GM18499 (cell line): ENCODE measurements around the gene AHRR.

Experiments used
- ATAC-seq: cut with Tn5 transposase; IDR thresholded peaks from one replicate; pipeline ENCODE4 v1.9.1; 2021; ENCODE audit warnings: moderate number of reproducible peaks; ENCODE audit not compliant: insufficient read depth, unreplicated experiment

Gene AHRR

DNA sequence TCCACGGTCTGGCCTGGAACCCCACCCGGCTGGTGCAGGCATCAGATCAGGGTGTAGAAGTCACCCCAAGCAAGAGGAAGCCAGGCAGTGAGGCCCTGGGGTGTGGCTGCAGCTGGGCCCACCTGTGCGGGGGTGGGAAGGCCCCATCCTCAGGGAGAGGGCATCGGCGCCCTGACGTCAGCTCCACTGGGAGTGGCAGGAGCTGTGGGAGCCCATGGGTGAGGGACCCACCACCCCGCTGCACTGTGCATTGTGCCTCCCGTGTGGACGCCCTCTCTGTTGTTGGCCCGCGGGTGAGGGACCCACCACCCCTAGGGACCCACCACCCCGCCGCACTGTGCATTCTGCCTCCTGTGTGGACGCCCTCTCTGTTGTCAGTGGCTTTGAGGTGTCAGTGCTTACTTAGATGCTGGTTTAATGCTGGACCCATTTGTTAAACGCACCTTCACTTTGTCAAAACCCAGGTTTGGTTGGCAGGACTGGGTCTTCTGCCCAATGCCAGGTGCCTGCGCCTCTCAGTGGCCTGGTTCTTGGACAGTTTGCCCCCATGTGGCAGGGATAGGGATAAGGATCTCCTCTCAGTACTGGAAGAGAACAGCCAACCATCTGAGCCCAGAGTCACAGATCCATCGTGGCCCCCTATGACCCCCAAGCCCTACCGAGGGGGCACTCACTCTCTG is 114.6 kb downstream of the AHRR start:
- no peak for ATAC-seq

DNA sequence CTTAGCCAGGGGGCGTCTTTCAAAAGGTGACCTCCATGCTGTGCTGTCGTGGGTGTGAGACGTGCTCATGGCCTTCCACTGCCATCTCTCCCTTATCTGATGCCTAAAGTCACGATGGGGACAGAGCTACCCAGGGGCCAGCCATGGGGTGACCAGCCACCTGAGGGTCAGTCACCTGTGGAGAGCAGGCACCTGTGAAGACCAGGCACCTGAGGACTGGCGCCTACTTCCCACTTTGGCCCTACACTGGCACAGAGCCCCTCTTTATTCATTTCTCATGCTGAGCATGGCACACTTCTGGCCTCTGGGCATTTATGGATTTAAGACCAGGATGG is 115.1 kb downstream of the AHRR start:
- no peak for ATAC-seq

DNA sequence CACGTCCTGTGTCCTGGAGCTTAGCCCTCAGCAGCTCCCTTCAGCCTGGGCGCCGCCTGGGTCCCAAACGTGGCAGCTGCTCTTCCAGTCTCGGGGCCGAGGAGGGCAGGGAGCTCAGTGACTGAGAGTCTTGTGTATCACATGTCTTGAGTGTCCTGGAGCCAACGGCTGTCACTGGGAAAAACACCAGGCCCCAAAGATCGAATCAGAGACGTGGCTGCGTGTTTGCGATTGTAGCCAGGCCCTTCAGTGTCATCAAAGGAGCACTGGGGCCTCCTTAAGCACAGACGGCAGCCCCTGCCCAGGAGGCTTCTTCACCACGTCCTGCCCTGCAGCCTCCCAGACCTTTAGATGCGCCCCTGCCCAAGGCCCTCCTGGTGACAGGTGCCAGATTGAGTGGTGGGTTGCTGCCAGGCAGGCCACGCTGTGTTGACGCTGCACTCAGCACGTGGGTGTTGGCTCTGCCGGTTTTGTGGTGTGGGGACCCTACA is 115.8 kb downstream of the AHRR start:
- no peak for ATAC-seq

DNA sequence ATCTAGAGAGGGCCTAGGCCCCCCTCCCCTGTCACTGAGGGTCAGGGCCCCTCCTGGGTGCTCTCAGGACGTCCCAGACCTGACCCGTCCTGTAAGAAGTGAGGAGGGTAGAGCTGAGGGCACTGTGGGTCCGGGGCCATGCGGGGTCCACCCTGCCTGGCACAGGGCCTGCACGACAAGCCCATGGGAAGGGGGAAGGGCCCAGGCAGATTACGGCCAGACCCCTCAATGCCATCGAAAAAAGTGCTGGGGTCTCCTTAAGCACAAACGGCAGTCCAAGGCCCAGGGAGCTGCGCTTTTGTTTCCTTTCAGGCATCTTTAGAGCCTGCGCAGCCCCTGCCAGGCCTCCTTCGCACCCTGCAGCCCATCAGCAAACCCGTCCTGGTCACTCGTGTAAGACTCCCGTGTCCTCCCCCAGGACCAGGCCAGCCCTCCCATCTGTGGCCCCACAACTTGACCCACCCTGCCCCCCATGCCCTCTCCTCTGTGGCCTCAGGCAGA is 117.0 kb downstream of the AHRR start:
- ATAC-seq = no peak

DNA sequence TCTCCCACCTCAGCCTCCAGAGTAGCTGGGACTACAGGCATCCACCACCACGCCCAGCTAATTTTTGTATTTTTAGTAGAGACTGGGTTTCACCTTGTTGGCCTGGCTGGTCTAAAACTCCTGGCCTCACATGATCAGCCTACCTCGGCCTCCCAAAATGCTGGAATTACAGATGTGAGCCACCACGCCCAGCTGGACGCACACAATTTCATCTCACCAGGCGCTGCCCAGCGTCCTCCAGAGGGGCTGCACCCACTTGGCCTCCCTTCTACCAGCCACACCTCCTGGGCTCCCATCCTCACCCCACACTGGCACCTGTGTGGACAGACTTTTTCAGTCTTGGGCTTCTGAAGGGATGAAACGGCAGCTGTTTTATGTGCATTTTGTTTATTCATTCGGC is 117.7 kb downstream of the AHRR start:
- ATAC-seq = no peak

DNA sequence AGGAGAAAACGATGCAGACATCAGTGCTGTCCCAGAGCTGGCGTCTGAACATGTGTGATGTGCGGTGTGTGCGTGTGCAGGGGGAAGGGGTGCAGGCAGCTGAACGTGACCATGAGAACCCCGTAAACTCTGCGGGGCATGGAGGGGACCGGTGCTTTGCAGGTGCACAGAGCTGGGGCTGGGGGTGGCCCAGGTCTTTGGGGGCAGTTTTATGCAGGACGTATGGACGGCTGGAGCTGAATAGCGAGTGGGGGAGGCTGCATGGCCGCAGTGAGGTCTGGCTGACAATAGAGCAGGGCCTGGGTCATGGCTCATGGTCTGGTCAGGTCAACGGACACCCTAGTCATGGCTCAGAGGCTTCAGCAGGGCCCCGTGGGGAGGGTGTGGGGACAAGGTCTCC is 118.1 kb downstream of the AHRR start:
- ATAC-seq = no peak

DNA sequence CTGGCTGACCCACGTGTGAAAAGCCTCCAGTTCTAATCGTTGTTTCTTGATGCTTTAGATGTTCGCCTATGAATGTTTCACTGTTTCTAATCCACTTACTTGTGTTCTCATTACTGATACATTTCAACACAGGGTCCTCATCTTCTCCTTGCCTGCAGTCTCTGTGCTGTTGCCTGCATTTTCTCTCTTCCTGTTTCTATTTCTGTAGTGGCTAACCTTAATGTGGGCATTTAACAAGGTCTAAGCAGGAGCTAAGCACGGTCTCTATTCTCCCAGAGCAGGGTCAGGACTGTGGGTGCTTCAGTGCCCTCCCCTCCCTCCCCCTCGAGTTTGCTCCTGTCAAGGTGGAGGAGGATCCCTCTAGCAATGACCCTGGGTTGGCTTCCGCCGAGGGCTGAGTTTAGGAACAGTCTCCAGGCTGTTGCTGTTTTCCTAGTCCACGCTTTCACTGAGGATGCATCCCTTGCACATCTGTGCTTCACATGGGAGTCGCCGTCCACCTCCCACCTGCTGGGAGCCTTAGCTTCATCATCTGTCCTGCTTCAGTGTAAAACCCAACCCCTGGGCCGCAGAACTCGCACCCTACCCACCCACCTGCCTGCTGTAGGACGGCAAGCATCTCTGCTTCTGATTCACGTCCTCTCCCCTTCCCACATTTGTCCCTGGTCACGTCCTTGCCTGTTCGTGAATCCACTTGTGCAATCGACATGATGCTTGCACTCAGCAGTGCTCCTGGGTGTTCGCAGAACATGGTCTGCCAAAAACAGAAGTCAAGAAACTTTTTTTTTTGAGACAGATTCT is 119.1 kb downstream of the AHRR start:
- ATAC-seq = no peak

DNA sequence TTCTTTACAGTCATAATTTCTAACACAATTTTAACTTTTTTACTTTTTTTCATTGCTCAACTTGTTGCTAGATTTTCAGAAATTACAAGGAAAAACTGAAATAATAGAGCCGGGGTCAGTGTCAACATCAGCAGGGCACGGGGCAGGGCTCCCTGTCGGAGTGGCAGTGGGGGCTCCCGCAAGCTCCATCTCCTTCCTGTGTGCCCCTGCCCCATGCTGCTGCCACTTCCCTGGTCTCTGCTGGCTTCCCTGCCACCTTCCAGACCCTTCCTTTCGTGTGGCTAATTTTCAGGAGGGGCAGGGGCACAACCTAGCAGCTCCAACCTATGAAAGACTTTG is 120.5 kb downstream of the AHRR start:
- no peak for ATAC-seq

DNA sequence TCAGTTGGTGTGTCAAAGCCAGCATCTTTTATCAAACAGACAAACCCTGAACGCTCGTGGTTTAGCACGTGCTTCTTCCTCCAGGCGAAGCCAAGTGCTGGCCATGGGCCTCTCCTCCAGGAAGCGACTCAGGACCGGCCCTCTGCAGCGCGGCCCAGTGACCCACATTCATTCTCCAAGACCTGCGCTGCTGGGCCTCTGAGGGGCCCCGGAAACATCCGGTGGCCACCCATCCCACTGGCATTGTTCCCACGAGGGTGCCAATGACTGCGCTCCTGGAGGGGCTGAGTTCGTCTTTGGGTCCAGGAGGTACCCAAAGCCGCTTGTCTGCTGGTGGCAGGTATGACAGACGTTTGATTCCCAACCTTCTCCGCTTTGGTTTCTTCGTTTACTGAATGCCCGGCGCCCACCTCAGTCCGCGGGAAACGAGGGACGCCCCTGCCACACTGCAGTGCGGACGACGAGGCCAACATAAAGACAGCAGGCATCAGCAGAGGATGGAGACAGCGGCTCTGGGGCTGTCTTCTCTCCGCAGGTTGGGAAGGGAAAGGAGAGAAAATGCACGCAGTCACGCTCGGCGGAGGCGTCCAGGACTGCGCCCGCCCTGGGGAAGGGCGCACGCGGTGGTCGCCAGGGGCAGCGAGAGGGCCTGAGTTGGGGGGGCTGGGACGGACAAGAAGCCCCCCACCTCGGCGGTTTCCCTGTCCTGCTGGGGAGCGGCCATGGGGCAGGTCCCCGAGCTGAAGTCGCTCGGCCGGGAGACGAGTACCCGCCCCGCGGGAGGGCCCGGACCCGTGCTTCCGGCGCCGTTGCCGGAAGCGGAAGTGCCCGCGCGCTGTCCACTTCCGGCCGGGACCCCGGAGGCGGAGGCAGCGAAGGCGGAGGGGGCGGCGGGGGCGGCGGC is 121.1 kb downstream of the AHRR start, which contains the start of gene EXOC3:
EXOC3 (plus strand) TSS at position 842 of the 904 bp plus-strand sequence. CDS start 3,030 bp downstream, outside the sequence.
- ATAC-seq = no peak

DNA sequence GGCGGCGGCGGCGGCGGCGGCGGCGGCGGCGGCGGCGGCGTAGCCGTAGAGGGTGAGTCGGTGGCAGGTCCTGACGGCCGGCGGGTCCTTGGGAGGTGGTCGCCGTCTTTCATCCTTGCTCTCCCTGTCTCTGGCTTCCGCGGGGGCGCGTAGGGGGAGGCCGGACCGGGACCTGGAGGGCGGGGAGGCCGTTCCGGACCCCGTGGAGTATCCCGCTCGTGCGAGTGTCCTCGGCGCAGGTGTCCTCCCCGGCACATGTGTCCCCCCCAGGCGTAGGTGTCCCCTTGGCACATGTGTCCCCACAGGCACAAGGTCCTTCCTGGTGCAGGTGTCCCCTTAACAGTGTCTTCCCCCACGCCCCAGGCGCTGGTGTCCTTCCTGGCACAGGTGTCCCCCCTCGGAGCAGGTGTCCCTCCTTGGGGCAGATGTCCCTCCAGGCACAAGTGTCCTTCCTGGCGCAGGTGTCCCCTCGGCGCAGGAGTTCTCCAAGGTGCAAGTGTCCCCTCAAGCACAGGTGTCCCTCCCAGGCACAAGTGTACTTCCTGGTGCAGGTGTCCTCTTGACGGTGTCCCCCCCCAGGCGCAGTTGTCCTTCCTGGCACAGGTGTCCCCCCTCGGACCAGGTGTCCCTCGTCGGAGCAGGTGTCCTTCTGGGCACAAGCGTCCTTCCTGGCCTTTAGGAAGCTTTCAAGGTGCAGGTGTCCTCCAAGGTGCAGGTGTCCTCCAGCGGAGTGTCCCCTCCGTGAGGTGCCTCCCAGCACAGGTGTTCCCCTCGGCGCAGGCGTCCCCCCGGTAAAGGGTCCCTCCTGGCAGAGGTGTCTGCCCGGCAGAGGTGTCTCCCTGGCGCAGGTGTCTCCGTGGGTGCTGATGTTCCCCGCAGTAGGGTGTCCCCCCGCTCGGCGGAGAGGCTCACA is 122.0 kb downstream of the AHRR start:
- no peak for ATAC-seq

DNA sequence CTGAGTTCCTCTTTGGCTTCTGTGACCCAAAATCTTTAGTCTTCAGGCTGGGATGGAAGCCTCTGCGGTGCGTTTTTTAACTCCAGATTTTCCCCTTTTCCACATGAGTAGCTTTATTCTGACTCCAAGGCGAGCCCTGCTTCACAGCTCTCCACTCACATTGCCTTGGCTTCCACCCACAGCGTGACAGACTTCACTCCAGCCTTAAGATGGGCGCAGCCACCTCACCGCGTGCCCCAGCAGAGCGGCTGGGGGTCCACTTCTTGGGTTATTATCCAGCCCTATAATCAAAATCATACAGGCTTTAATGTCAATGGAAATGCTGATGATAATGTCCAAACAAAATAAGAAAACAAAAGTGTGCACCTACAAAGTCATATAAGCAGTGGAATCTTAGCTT is 122.7 kb downstream of the AHRR start:
- ATAC-seq = no peak

DNA sequence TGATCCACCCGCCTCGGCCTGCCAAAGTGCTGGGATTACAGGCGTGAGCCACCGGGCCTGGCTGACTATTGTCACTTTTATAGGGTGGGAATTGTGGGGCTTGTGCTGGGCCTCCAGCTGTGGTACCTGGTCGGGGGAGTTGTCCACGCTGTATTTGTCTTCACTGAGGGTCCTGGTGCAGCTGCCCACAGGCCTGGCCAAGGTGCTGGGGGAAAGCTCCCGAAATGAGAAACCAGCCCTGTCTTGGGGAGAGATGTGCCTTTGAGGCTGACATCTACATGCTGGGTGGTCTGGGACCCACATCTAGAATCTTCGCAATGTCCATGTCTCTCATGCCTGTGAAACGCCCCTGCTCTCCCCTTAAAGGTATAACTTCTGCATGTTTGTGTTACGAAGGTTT is 124.1 kb downstream of the AHRR start:
- ATAC-seq = no peak

DNA sequence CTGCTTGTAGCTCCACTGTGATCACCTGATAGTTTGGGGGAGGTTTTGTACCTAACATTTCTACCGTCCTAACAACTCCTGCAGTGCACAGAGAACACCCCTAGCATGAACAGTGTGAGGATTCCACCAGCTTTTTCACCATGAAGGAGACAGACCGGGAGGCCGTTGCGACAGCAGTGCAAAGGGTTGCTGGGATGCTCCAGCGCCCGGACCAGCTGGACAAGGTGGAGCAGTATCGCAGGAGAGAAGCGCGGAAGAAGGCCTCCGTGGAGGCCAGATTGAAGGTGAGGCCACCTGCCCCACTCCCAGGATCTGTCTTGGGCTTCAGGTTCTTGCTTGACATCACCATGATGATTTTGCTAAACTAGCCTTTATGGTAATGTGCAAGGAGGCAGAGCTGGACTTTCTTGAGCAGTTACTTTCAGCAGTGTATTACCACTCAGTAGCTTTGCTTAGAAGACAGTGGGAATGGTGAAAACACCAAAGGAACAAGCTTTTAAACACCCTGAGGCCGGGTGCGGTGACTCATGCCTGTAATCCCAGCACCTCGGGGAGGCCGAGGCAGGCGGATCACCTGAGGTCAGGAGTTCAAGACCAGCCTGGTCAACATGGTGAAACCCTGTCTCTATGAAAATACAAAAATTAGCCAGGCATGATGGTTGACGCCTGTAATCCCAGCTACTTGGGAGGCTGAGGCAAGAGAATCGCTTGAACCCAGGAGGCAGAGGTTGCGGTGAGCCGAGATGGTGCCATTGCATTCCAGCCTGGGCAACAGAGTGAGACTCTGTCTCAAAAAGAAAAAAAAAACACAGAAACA is 124.8 kb downstream of the AHRR start:
- no peak for ATAC-seq

DNA sequence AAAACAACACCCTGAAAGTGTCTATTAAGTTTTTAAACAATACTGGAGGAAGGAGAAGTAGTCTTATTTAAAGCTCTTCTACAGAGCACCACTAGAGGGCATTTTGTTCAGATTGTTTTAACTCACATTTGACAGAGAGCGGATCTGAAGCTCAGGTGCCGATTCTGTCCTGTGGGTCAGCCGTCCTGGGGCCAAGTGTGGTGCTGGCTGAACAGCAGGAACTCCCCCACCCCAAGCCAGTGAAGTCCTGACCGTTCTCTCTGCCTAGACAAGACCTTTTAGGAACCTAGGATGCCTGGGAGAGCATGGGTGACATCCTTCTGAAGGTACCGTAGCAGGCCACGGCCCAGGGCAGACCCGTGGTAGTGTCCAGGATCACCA is 125.4 kb downstream of the AHRR start:
- no peak for ATAC-seq

DNA sequence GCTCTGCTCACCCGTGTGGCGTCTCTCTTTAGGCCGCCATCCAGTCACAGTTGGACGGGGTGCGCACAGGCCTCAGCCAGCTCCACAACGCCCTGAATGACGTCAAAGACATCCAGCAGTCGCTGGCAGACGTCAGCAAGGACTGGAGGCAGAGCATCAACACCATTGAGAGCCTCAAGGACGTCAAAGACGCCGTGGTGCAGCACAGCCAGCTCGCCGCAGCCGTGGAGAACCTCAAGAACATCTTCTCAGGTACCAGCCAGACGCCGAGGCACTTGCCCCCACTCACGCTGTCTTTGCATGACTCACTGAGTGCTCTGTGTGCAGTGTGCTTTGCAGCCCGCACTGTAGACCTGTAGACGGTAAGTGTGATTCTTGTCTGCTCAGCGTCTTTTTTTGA is 126.0 kb downstream of the AHRR start:
- ATAC-seq = no peak

DNA sequence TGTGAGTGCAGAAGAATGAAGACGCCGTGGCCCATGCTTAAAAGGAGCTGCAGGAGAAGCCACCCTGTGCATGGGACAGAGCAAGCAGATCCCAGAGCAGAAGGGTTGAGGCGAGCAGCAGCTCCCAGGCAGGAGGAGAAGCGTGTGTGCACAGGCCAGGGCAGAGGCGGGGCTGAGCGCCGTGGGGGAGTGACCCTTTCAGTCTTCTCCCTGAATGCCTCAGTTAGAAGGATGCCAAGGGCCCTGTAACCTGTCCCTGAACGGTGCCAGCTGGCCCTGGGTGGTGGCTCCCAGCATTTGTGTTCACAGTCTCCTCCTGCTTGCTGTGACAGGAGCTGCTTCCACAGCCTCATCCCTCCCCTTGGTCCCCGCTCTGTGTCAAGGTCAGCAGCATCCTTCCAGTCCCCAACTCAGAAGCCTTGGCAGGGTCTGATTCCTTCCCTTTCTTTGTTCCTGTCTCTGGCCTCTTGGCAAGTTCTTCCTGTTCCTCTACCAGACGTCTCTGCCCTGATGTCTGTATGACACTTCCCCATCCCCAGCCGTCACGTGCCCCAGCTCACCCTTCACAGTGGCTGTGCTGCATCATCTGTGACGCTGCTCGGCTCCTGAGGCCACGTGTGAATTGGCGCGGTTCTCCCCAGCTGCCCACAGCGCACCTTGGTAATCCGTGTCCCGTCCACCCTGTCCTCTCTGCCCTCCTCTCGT is 126.7 kb downstream of the AHRR start:
- ATAC-seq = no peak

DNA sequence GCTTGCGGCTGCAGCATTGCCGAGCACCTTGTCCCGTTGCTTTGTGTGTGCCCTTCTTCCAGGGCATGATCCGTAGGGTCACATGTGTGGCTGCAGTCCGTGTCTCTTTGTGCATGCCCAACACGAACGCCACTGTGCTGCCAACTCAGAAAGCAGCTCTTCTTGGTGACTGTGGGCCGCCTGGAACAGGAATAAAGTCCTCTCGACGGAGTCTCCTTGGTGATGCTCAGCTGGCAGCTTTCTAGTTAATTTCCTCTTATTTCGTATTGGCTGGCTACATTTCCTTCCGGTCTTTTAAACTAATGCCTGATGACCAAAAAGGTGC is 127.2 kb downstream of the AHRR start:
- no peak for ATAC-seq

DNA sequence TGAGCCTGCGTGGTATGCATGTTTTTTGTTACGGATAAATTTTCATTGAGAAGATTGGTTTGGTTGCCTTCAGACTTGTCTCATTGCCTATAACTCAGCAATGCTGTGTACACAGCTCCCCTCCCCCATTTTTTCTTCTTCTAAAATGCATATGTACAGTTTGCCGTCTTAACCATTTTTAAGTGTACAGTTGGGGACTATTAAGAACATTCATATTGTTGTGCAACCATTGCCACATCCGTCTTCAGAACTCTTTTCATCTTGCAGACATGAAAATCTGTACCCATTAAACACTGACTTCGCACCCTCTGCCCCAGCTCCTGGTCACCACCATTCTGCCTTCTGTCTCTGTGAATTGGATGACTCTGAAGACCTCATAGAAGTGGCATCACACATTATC is 127.6 kb downstream of the AHRR start:
- no peak for ATAC-seq
